DOHH2 (cell line): ENCODE data around the gene MYOZ3.

Experiments
- CTCF ChIP-seq: fragments of 200-600 bp; sonication (generic); IDR thresholded peaks from one replicate; pipeline ENCODE4 v1.5.1; 2014; ENCODE audit warnings: antibody characterized with exemption, mild to moderate bottlenecking, low read depth, low read length; ENCODE audit not compliant: poor library complexity, severe bottlenecking
- EZH2phosphoT487 ChIP-seq: fragments of 200-600 bp; sonication (generic); IDR thresholded peaks from 2 replicates; pipeline ENCODE4 v1.6.1; 2017; ENCODE audit warnings: borderline replicate concordance, mild to moderate bottlenecking, antibody characterized with exemption, low read length, moderate library complexity, mixed read lengths

DNA sequence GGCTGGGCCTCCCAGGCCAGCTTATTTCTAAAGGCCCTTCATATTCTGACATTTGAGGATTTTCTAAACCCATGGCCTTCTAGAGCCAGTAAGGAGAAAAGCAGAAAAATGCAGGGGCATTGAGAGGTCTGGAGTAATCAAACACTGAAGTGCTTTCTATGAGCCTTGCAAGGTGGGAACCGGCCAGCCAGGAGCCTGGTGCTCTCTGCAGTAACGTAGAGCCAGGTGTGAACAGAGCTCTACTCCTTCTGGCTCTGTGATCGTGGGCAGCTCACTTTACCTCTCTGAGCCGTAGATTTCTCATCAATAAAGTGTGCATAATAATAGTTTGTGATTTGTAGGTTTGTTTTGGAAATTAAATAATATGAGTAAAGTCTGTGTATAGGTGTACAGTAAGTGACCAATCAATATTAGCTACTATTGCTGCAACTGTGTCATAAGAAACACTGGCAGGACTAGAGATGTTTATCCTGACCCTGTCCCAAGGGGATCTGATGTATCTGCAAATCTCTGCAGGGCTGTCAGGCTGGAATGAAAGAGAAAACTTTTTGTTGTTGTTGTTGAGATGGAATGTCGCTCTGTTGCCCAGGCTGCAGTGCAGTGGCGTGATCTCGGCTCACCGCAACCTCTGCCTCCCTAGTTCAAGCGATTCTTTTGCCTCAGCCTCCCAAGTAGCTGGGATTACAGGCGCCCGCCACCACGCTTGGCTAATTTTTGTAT is 17.9 kb upstream of the MYOZ3 start:
- TF ChIP-seq CTCF, result no peak
- no peak for TF ChIP-seq EZH2phosphoT487
